Stimulated activated naive B cell treated with anti-CD40 and anti-IgM and Interleukin-4, amounts not matched to agents 10 μg/mL and 1 μg/mL and 100 μg/mL, for 72 hours (primary cell): Measurements from ENCODE around the gene INSIG2.
A peak's percentile ranks its signal among the peaks of the same experiment; 100 is the strongest.

Experiments used
- ATAC-seq, 2 donors: fragments of 150-1000 bp; cut with Tn5 transposase; replicated peaks; 2 replicates each; pipeline ENCODE4 v1.10.0; 2021; ENCODE audit warnings: moderate library complexity in 1 of 2
- DNase-seq: peaks from one replicate; pipeline ENCODE4 v3.0.0; 2021
- H3K27ac Mint-ChIP-seq: one replicate; pipeline ENCODE4 v1.8.0; 2022; ENCODE audit warnings: mild to moderate bottlenecking, mixed read lengths
- H3K27me3 Mint-ChIP-seq, 2 donors: one replicate each; pipeline ENCODE4 v1.8.0; 2022; ENCODE audit warnings: mixed read lengths in 2 of 2
- H3K36me3 Mint-ChIP-seq, 2 donors: one replicate each; pipeline ENCODE4 v1.8.0; 2022; ENCODE audit warnings: mixed read lengths in 2 of 2, mild to moderate bottlenecking in 1 of 2
- H3K4me1 Mint-ChIP-seq, 2 donors: one replicate each; pipeline ENCODE4 v1.8.0; 2022; ENCODE audit warnings: mixed read lengths in 2 of 2, mild to moderate bottlenecking in 1 of 2
- H3K4me3 Mint-ChIP-seq, 2 donors: one replicate each; pipeline ENCODE4 v1.8.0; 2022; ENCODE audit warnings: mild to moderate bottlenecking in 2 of 2, mixed read lengths in 2 of 2, moderate library complexity in 1 of 2
- H3K9me3 Mint-ChIP-seq, 2 donors: one replicate each; pipeline ENCODE4 v1.8.0; 2022; ENCODE audit warnings: mixed read lengths in 2 of 2, mild to moderate bottlenecking in 1 of 2

INSIG2 gene

DNA sequence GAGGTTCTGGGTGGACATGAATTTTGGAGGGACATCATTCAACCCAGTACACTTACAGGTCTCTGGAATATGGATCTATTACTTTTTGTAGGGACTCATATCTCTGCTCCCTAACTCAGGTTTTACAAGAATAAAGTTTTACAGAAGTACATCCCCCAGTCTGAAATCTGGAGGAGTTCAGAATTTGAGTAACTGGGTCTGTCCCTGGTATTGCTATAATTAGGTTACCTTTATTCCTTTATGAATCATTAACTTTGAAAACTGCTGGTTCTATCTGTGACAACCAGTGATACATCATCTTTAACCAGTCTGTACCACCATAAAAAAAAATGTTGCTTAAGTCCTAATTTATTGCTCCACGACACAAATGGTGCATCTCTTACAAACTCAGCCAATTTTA is 59.9 kb downstream of the INSIG2 start:
- H3K4me3 Mint-ChIP-seq = peak overlapping the region in 1 of 2 donors; percentile 49
- ATAC-seq (peak; percentile 78 to 88), DNase-seq (no peak)
- peaks cover 32 to 53% of the 10 kb centered on the region in 2 donors for H3K27me3 Mint-ChIP-seq
- peaks cover 0 to 3% of the 10 kb centered on the region in 2 donors for H3K36me3 Mint-ChIP-seq
- peaks cover 9 to 12% of the 10 kb centered on the region in 2 donors for H3K4me1 Mint-ChIP-seq
- peak overlapping the region; percentile 42 for H3K27ac Mint-ChIP-seq
- H3K9me3 Mint-ChIP-seq = peaks cover 0 to 1% of the 10 kb centered on the region in 2 donors

DNA sequence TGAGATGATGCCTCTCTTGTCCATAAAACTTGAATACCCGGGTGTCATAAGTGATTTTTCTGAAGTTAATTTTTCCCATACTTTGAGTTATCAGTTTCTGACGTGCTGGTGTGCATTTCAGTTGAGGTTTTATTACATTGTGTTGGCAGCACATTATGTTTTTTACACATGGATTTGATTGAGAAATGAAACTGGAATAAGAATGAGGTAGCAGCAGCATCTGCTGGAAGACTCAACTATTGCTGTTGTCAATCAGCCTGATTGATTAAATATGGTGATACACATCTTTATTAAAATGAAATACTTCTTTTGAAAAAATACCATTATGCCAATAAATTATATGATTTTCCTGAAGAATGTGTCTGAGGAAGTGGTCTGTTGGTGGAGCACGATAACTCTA is 60.5 kb downstream of the INSIG2 start:
- DNase-seq (no peak), ATAC-seq (no peak)
- Mint-ChIP-seq H3K27ac (no peak overlapping the region), H3K36me3 (peaks cover 0 to 3% of the 10 kb centered on the region in 2 donors), H3K4me3 (no peak overlapping the region), H3K4me1 (peaks cover 9 to 12% of the 10 kb centered on the region in 2 donors), H3K9me3 (peaks cover 0 to 1% of the 10 kb centered on the region in 2 donors), H3K27me3 (peaks cover 37 to 59% of the 10 kb centered on the region in 2 donors)

DNA sequence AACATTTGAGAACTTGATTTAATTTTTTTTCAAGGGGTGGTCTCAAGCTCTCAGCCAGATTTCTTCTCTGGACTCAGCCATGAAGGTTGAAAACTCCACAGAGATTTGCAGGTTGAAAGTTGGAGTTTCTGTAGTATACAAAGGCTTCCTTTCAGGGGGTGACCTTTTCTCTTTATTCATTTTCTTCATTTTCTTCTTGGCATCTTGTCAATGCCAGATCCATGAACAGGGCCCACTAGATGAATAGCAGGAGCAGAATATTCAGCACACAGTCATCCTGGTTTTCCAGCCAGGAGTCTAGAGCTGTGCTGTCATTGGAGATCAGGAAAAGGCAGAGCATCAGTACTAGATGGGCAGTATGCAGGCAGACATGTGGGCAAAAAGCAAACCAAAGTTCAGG is 62.0 kb downstream of the INSIG2 start:
- DNase-seq = no peak
- ATAC-seq = no peak
- Mint-ChIP-seq H3K4me1 (peaks cover 9 to 12% of the 10 kb centered on the region in 2 donors), H3K9me3 (no peaks in the 10 kb centered on the region), H3K27me3 (peaks cover 41 to 54% of the 10 kb centered on the region in 2 donors), H3K36me3 (no peaks in the 10 kb centered on the region), H3K4me3 (no peak overlapping the region), H3K27ac (no peak overlapping the region)

DNA sequence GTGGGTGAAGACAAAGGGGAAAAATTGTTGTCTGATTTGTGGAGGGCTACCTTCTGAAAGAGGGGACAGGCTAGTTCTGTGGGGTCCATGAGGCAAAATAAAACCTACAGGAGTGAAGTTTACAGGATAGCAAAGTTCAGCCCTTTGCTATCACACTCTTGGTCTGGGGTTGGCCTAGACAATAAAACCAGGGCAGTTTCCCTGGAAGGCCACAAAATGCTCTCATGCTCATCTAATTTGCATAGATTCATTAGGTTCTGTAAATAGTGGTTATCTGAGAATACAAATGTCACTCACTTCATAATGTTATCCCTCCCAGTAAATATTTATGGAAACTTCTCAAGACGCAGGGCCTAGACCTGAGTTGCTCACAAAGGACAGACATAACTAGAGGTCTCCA is 63.6 kb downstream of the INSIG2 start:
- ATAC-seq (peak; percentile 36 to 62), DNase-seq (no peak)
- Mint-ChIP-seq H3K27me3 (peaks cover 41 to 52% of the 10 kb centered on the region in 2 donors), H3K4me3 (peak overlapping the region in 1 of 2 donors; percentile 7), H3K9me3 (peaks cover 0 to 5% of the 10 kb centered on the region in 2 donors), H3K4me1 (peaks cover 9 to 12% of the 10 kb centered on the region in 2 donors), H3K27ac (no peak overlapping the region), H3K36me3 (peaks cover 0 to 4% of the 10 kb centered on the region in 2 donors)

DNA sequence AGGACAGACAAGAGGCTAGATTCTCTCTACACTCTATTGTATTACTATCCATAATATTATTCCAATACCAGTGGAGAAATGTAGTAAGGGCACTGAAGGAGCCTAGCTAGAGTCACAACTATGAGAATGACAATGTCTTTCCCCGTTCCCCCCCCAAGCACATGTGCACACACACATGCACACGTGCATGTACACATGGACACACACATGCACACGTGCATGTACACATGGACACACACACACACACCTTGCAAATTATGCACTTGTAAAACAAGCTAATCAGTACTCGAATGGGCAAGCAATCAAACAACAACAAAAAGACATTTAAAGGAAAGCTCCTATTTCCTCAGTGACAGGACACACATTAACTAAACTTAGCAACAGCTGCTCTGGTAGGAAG is 65.2 kb downstream of the INSIG2 start:
- DNase-seq (no peak), ATAC-seq (no peak)
- Mint-ChIP-seq H3K36me3 (peaks cover 0 to 9% of the 10 kb centered on the region in 2 donors), H3K27me3 (peaks cover 40 to 55% of the 10 kb centered on the region in 2 donors), H3K9me3 (peaks cover 7 to 10% of the 10 kb centered on the region in 2 donors), H3K4me1 (peaks cover 5 to 8% of the 10 kb centered on the region in 2 donors), H3K27ac (no peak overlapping the region), H3K4me3 (no peak overlapping the region)

DNA sequence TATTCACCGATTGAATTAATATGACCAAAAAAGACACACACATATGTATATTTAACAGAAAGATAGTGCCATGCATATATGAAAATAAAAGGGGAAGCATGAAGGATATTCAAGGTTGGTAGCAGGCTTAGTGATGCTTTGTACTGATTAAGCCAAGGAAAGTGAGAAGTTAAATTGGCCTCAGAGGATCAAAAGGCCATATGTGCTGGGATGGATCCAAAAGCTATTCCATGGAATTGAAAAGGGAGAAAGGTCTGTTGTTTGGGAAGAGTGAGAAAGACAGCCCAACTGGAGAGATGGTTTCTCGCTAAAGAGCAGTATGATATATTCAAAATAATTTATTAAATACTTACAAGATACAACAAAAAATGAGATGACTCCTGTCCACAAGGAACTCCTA is 65.9 kb downstream of the INSIG2 start:
- H3K4me1 Mint-ChIP-seq = peaks cover 3 to 8% of the 10 kb centered on the region in 2 donors
- no peak overlapping the region for H3K4me3 Mint-ChIP-seq
- ATAC-seq (no peak), DNase-seq (no peak)
- peaks cover 46 to 60% of the 10 kb centered on the region in 2 donors for H3K27me3 Mint-ChIP-seq
- no peak overlapping the region for H3K27ac Mint-ChIP-seq
- H3K9me3 Mint-ChIP-seq = peaks cover 7 to 10% of the 10 kb centered on the region in 2 donors
- H3K36me3 Mint-ChIP-seq = peaks cover 0 to 9% of the 10 kb centered on the region in 2 donors
